ENCODE measurements around the gene NELFB.

Gene NELFB

DNA sequence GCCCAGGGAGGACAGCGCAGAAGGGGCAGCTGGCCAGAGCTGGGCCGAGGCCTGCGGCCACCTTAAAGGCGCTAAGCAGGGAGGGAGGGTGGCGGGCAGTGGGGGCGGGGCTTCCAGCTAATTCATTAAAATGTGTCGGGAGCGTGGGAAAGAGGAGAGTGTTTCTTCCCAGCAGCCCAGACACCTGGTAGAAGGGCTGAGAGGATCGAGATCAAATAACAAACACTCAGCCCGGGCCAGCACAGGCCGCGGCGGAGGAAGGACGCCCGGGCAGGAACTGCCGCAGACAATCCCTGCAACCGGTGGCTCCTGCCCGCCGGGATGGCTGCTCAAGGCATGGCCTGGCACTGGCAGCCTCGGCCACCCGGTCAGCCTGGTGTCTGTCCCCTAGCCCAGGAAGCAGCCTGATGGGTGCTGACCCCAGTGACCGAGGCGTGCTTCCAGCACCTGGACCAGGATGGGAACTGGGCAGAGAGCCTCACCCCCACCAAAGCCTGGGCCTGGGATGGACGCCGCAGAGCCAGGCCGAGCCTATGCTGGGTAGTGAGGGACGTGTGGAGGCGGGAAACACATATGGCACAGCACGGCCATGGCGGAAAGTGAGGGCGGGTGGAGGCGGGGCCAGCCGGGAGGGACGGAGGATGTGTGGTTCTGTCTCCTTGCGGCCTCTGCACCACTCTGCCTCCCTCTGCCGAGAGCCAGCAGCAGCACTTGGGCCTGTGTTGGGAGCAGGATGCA lies 50.1 kb downstream of the NELFB start:
- peak; percentile 78 for DNase-seq

DNA sequence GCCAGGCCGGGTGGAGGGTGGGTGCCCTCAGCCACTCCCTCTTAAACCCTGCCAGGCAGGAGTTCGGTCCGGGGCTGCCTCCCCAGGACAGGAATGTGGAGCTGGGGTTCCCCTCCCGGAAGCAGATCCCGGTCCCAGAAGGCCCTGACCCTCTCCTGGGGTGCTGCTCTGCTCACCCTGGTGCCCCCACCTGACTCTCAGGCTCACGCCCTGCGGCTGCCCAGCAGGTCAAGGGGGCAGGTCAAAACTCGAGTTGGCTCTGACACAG lies 50.6 kb downstream of the NELFB start:
- DNase-seq = no peak

GRCh38 chr9:137306066-137306849 lies 51.1 kb downstream of the NELFB start:
- DNase-seq = peak; percentile 33

- DNase-seq = no peak
Measured at GRCh38 chr9:137306850-137307254, 51.7 kb downstream of the NELFB start.

DNA sequence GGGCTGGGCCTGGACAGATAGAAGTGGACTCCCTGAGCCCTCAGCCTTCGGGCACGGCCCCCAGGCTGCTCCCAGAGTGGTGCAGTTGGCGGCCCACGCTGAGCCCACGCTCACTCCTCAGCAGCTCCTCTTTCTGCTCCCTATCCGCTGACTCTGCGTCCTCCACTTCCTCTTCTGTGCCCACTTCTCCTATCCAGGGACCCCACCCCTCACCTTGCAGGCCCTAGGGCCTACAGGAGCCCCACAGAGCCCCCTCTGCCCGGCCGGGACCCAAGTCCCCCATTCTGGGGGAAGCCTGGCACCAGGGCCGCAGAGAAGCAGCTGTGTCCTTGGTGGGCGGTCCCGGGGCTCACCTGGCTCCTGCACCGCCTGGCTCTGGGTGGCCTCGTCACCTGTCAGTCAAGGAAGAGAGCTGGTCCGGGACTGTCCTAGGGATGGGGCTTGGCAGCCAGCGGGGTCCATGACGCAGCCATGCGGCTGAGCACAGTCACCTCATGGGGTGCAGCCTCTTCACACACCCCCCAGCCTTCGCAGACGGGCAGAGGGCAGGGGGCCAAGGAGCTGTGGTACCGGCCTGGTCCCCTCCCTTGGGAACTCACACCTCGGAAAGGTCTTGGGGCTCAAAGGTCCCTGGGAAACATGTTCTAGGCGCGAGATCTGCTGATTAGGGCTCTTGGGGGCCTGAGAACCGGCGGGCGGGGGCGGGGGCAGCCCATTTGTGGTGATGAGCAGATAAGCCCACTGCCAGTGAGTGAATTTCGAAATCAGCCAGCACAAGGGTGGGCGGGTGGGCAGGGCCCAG lies 52.3 kb downstream of the NELFB start:
- DNase-seq = peak; percentile 34

GRCh38 chr9:137308057-137308619 lies 53.0 kb downstream of the NELFB start:
- peak; percentile 83 for DNase-seq

DNA sequence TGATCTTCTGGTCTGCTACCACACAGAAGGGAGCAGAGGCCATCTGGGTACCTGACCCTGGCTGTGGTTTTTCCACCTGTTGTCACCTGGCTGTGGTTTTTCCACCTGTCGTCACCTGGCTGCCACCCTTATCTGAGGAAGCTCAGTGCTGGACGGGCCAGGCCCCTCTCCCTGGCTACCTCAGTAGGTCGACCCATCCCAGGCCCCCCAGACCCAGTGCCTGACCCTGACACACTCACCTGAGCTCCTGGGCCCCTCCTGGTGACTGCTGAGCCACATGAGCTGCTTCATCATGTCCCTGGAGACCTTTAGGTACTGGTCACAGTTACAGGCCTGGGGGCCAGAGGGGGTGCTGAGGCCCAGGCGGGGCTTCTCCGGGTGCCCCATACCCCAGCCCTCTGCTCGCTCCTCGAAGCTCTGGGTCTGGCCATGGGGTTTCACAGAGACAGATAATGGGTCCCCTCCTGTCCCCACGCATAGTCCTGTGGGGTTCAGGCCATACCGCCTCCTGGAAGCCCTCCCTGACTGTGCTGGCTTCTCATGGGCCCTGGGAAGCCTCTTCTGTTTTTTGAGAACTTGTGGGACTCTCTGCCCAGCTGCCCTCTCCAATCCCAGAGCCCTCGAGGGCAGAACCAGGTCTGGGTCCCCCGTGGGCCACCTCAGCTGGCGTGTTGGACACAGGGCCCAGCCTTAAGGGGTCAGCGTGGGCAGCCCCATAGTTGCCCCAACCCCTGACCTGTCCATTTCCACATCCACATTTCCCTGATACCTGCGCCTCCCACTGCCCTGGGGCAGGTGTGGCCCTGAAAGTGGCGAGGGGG lies 54.5 kb downstream of the NELFB start:
- DNase-seq = no peak

DNA sequence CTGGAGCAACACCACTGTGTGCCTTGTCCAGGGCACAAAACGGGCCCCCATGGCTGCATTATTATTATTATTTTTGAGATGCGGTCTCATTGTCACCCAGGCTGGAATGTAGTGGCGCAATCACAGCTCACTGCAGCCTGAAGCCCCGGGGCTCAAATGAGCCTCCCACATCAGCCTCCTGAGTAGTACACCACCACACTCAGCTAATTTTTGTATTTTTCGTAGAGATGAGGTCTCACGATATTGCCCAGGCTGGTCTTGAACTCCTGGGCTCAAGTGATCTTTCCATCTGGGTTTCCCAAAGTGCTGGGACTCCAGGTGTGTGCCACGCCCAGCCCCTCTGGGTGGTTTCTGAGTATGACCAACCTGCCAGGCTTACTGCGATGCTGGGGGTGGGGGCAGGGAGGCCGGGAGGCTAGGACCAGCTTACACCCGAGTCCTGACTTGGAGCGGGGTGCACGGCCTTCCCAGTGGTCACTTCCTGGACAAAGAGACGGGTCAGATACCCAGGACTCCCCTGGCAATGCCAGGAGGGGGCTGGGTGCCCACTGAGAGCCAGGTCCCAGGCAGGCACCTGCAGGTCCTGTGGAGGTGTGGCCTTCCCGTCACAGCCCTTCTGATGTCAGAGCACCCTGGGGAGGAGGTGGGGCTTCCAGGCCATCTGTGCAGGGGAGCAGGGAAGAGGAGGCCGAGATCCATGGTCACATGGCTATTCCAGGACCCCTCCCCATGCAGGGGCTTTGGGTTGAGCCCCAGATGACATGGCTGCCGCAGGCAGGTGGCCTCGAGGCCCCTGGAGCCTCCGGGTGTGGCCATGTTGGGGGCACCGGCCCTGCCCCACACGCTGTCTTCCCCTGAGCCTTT lies 55.3 kb downstream of the NELFB start:
- DNase-seq = peak; percentile 50

GRCh38 chr9:137311171-137311985 lies 56.3 kb downstream of the NELFB start:
- DNase-seq = no peak

DNA sequence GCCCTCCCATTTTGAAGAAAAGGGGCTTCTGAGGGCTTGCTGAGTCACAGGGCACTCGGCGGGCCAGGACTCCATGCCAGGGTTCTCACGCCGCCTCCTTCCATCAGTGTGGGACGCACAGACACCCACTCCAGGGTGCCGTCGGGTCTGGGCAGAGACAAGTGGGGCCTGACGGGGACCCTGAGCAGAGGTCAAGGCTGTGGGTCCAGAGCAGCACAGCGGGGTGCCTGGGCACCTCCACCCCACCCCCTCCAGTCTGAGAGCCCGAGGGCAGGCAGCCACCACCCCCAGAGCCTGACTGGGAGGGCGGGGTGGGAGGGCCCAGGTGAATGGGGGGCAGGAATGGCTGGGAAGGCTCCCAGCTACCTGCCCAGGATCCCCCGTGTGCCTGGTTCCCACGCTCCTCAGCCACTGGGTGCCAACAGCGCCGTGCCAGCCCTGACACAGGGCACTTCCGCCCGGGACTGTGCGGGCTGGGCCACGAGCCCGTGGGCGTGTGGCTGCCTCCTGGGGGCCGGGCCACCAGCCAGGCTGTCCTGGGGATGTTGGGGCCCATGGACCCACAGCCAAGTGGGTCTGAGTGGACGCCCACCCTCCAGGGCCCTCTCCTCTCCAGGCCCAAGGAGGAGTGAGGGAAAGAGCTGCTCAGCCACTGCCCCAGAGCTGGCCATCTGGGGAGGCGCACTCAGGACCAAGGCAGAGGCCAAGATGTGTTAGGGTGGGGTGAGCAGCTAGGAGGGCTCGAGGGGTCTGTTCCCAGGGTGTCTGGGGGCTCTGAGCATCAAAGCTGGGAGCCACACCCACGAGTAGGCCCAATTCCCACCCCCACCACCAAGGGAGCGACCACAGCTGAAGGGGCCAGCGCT lies 57.1 kb downstream of the NELFB start:
- no peak for DNase-seq

DNA sequence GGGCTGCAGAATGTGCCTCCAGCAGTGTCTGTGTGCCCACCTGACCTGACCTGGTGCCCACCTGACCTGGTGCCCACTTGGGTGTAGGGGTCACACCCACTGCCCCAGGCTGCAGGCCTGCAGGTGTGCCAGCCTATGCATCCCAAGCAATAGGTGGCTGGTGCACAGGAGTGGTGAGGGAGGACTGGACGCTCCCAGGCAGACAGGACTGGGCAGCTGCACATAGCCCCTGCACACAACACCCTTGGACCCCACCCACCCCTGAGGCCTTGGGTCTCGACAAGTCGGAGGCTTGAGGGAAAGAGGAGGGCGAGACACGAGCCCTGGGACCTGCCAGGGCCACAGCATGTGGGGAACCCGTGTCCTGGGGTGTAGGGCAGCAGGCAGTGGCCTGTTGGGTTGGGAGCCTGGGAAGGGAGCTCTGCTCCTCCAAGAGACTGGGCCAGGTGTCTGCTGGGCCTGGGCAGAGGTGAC lies 57.8 kb downstream of the NELFB start:
- DNase-seq = no peak

- DNase-seq = peak; percentile 18
Measured at GRCh38 chr9:137313326-137313936, 58.3 kb downstream of the NELFB start.

- DNase-seq = no peak
Measured at GRCh38 chr9:137313956-137314560, 58.9 kb downstream of the NELFB start.

DNA sequence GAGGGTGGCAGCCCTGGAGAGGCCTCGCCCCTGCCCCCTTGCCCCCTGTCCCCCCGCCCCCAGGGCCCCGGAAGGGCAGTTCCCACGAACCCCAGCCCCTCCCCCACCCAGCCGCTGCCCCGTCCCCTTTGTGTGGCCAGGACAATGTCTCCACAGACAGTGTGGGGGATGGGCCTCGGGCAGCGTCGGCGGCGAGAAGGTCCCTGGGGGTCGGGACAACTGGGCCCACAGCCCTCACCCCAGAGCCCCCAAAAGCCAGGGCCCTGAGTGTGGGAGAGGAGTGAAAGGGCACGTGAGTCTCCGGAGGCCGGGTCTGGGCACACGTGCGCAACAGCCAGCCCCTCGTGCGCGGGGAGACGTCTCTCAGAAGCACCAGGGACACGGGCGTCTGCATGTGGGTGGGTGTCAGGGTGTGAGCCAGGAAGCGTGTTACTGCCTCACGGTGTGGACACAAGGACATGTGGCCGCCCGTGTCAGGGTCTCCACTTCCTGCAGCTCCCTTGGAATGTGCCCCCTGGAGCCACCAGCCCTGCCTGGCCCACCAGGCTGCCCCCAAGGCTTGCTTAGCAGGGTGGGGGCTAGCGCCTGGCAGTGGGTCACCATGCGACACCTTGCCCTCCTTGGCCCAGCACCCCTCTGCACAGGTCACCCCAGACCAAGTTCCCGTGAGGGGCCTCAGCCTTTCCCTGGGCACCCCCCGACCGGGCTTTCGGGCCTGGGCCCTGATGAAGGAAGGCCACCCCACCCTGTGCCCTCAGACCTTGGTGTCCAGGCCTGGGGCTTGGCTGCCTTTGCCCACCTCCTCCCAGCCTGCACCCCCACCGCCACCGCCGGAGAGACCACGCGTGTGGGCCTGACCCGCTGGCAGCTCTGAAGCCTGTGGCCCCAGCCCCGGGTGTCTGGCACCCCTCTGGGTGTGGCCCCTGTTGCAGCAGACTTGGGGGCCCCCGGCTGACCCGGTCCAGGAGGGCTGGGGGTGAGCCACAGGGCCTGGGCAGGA lies 59.7 kb downstream of the NELFB start:
- DNase-seq = peak; percentile 63

- peak; percentile 59 for DNase-seq
Measured at GRCh38 chr9:137315581-137316011, 60.5 kb downstream of the NELFB start.

DNA sequence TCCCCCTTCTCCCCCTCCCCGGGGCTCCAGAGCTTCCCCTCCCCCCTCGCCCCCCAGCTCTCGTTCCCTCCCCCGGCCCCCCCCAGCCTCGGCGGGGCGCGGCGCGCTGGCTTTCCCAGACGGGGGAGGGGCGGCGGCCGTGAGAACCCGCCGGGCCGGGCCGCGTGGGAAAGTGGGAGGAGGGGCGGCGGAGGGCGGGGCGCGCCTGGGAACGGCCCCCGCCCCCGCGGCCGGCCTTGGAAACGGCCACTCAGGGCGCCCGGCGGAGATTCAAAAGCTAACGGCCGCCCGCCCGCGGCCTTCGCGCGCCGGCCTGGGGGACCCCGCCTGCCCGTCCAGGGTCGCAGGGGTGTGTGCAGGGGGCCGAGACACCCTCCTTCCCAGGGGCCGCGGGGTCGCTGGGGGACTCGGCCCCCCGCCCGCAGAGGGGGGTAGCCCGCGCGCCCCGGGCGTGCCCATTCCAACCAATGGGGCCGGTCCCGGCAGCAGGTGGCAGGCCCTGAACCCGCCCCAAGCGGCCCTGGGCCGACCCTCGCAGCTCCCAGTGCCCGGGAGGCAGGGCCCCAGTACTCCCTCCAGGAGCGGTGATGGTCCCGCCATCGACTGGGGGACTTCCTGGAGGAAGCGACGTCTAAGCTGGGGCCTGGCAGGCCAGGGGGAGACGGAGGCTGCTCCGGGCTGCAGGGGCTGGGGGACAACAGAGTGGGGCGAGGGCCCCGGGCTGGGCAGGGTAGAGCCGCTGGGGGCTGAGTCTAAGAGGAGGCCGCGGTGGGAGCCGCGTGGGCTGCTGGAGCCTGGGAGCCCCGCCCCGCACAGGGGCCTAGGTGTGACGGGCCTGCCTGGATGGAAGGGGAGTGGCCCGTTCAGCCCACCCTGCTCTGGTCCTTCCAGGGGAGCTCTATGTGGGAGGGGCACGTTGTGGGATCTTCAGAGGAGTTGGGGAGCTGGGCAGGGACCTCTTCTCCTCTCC lies 61.2 kb downstream of the NELFB start:
- peak; percentile 86 for DNase-seq

All from eye (tissue), 1 donor.